ENCODE results near the gene ZNF426.

Gene ZNF426

DNA sequence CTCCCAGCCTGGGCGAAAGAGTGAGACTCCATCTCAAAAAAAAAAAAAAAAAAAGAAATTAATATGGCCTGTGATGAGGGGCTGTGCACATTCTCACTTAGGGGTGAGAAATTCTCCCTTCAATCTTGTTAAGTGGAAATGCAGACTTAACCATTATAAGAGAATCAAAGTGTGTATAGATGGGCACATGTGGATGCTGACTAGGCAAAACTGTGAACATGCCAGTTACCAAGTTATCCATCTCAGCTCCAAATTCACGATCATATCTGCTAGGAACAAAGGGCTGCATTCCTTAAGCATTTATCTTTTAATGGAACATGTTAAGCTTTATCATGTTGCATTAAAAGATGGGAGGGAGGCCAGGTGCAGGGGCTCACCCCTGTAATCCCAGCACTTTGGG, 44.3 kb downstream of the ZNF426 start:
- no peak for DNase-seq

DNA sequence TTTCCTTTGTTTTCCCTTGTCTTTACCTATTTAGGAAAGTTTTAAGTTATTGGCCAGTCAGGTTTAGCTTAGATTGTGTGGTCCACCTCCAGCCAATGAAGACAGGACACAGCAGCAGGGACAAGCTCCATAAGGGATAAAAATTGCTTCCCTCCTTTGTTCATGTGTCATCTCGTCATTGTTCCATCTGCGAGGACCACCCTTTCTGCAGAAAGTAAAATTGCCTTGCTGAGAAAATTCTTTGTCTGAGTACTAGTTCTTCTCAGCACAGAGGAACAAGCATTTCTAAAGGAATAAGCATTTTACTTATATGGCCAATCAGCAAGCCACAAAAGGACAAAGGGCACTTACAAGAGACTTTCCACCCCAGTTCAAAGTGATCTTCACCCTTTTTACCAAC, 51.4 kb downstream of the ZNF426 start:
- no peak for DNase-seq

DNA sequence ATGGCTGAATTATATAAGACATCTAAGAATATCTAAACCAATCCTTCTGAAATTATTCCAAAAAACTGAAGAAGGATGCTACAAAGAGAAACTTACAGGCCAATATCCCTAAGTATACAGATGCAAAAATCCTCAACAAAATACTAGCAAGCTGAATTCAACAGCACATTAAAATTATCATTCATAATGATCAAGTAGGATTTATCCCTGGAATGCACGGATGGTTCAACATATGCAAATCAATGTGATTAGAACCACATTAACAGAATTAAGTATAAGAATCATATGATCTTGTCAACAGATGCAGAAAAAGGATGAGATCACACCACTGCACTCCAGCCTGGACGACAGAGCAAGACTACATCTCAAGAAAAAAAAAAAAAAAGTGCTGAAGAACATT, 53.3 kb downstream of the ZNF426 start:
- no peak for DNase-seq

DNA sequence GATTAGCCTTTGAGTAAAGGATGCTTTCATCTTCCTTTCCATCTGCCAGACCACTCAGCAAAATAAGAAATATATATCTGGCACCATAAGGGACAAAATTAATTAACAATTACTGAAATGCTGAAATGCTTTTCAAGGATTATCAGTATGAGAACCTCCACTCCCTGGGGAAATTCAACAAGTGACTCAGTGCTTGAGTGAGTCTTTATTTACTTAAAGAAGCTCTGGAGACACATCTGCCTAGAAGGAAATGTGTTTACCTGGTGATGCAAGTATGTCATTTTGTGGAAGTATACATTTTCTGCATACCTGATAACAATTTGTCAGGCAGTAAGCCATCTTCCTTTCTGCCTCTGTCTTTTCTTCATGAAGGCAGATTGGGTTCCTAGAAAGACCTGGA, 63.5 kb downstream of the ZNF426 start:
- DNase-seq: no peak

All from activated CD8-positive, alpha-beta memory T cell treated with anti-CD3 and anti-CD28 coated beads, Interleukin-2, amount 50 U/mL, for 4 hours (primary cell).